ENCODE data around the gene DRAXIN. TPM values are rescaled to one million over a fixed set of nuclear protein-coding genes. Genes with fewer than 3 reads are reported as not detected.
"Not testable (repeated sequence)": the region's sequence is repeated elsewhere in the genome, so short reads cannot be mapped to it uniquely, and the experiment has no call there.

The DRAXIN gene, protein sequence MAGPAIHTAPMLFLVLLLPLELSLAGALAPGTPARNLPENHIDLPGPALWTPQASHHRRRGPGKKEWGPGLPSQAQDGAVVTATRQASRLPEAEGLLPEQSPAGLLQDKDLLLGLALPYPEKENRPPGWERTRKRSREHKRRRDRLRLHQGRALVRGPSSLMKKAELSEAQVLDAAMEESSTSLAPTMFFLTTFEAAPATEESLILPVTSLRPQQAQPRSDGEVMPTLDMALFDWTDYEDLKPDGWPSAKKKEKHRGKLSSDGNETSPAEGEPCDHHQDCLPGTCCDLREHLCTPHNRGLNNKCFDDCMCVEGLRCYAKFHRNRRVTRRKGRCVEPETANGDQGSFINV
- total RNA-seq = not detected

- TF ChIP-seq CTCF (IDR thresholded peaks at IDR 0.05) = no peak
- ATAC-seq (ENCODE audit: low FRiP score) (peak; percentile 42), DNase-seq (ENCODE audit: low spot score) (no peak)
These were observed at the start of gene DRAXIN for GRCh38 chr1:11691302-11691914. DRAXIN (plus strand) TSS chr1:11691710; CDS start chr1:11706259, 14,549 bp downstream.

- DNase-seq (ENCODE audit: low spot score) (no peak), ATAC-seq (ENCODE audit: low FRiP score) (no peak)
- TF ChIP-seq CTCF (IDR thresholded peaks at IDR 0.05) = no peak
These were observed 49.7 kb upstream of the DRAXIN start for GRCh38 chr1:11641776-11642305.

DNA sequence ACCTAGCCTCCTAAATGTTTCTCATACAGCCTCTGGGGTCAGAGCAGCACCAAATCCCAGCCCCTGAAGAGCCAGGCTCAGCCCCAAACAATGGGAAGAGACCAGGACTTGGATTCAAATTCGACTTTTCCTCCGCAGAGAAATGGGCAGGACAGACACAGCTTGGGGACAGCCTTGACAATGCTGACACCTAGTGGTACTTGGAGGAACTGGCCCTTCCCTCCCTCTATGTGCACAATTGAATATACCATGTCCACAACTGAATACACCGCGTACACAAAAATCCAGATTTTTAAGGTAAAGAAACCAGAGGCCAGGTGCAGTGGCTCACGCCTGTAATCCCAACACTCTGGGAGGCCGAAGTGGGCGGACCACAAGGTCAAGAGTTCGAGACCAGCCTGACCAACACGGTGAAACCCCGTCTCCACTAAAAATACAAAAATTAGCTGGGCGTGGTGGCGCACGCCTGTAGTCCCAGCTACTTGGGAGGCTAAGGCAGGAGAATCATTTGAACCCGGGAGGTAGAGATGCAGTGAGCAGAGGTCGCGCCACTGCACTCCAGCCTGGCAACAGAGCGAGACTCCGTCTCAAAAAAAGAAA, 49.0 kb upstream of the DRAXIN start:
- peak; percentile 57 for DNase-seq (ENCODE audit: low spot score)
- peak in 2 of 3 donors; percentile 44 to 52 for TF ChIP-seq CTCF (IDR thresholded peaks at IDR 0.05)

DNA sequence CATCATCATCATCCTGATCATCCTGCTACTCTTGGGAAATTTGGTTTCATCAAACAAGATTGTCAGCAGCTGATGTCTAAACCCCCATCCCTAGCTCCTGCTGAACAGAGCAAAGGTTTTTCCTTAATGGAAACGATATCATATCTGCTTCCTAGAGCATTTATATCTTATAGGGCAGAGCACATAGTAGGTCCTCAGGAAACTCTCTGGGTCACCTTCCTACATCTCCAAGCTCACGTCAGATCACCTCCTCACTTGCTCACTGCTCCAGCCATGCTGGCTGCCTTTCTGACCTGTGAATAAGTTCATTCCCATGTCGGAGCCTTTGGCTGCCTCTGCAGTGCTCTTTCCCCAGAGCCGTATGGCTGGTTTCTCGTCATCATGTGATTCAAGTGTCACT, 47.7 kb upstream of the DRAXIN start:
- ATAC-seq (ENCODE audit: low FRiP score) = no peak
- no peak for TF ChIP-seq CTCF (IDR thresholded peaks at IDR 0.05)

More for the DNA sequence above, 49.0 kb upstream of the DRAXIN start:
- ATAC-seq (ENCODE audit: low FRiP score) = not testable (repeated sequence)

GRCh38 chr1:11645270-11645669, 46.2 kb upstream of the DRAXIN start:
- DNase-seq (ENCODE audit: low spot score) (no peak), ATAC-seq (ENCODE audit: low FRiP score) (no peak)
- TF ChIP-seq CTCF (IDR thresholded peaks at IDR 0.05) = no peak

More for the DNA sequence above, 47.7 kb upstream of the DRAXIN start:
- no peak for DNase-seq (ENCODE audit: low spot score)

GRCh38 chr1:11645670-11646265, 45.7 kb upstream of the DRAXIN start:
- ATAC-seq (ENCODE audit: low FRiP score) (no peak), DNase-seq (ENCODE audit: low spot score) (no peak)

More at GRCh38 chr1:11645670-11646265, 45.7 kb upstream of the DRAXIN start:
- no peak for TF ChIP-seq CTCF (IDR thresholded peaks at IDR 0.05)
